Measurements from ENCODE around the gene ZNF354C. TPM values are rescaled to one million over a fixed set of nuclear protein-coding genes. Genes with fewer than 3 reads are reported as not detected.

ZNF354C gene
- total and polyA plus RNA-seq, 7 donors: 0.23 to 12.1 (median 7.7) TPM

DNA sequence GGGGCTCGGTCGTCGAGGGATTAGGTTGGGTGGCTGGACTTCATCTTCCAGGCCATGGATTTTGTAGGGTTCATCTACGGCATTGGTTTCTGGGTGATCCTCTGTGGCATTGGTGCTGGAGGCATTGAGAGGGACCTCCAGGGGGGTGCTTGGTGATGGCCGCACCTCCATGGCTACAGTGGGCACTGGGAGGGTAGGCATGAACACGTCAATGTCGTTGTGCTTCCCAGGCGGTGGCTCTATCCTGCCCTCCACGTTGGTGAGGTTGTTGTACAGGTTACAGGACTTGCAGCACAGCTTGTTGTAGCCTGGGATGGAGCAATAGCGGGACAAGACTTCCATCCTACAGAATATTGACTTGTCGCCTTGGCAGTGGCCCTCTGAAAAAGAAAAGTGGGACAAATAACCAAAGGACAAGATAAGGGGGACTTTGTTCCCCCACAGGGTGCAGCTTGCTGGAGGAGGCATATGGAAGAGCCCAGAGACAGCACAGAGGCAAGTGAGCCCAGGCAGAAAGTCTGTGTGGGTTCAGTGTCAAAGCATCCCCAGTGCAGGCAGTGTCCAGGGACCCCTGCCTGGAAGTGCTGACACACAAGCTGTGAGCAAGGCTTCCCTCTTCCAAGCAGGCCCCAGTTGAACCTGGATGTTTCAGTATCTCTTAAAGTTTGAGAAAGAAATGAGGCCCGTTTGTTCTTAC lies 53.9 kb downstream of the ZNF354C start:
- H3K9me3 ChIP-seq: peaks cover 7 to 36% (median 13%) of the 10 kb centered on the region in 4 donors
- H3K36me3 ChIP-seq: peaks cover 0 to 13% (median 7%) of the 10 kb centered on the region in 4 donors
- DNase-seq: peak; percentile 19
- TF ChIP-seq POLR2A (IDR thresholded peaks at IDR 0.05) (no peak), EP300 (IDR thresholded peaks at IDR 0.05) (no peak), POLR2AphosphoS5 (IDR thresholded peaks at IDR 0.05) (no peak)
- TF ChIP-seq, protein P1, sequence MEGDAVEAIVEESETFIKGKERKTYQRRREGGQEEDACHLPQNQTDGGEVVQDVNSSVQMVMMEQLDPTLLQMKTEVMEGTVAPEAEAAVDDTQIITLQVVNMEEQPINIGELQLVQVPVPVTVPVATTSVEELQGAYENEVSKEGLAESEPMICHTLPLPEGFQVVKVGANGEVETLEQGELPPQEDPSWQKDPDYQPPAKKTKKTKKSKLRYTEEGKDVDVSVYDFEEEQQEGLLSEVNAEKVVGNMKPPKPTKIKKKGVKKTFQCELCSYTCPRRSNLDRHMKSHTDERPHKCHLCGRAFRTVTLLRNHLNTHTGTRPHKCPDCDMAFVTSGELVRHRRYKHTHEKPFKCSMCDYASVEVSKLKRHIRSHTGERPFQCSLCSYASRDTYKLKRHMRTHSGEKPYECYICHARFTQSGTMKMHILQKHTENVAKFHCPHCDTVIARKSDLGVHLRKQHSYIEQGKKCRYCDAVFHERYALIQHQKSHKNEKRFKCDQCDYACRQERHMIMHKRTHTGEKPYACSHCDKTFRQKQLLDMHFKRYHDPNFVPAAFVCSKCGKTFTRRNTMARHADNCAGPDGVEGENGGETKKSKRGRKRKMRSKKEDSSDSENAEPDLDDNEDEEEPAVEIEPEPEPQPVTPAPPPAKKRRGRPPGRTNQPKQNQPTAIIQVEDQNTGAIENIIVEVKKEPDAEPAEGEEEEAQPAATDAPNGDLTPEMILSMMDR (IDR thresholded peaks at IDR 0.05): no peak
- WGBS, 2 donors: 86 to 90% methylated on average over 12 of the region's 12 CpGs
- H3K4me1 ChIP-seq: no peaks in the 10 kb centered on the region
- intact Hi-C loops (cut with DNase I): no loop called here
- H3K27ac ChIP-seq: no peak overlapping the region
- H3K4me3 ChIP-seq: no peak overlapping the region
- H3K27me3 ChIP-seq: no peaks in the 10 kb centered on the region

DNA sequence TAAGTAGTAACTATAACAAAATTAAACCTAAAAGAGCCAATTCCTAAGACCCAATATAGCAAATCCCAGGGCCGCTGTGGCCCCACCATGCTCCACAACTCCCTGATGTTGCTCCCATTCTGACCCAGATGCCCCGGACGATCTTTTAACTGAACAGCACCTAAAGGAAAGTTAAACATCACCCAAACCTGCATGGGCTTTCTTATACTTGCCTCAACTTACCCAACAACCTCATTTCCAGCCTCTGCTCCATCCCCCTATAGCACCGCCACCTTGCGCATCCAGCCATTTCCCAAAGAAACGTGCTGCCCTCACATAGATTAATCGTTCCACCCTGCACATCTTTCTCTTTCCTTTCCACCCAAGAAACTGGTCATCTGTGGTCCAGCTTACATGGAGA lies 54.6 kb downstream of the ZNF354C start:
- no peak overlapping the region for H3K4me3 ChIP-seq
- no peak overlapping the region for H3K27ac ChIP-seq
- WGBS, 2 donors: 92 to 95% methylated on average over 7 of the region's 7 CpGs
- H3K9me3 ChIP-seq: peaks cover 7 to 36% (median 13%) of the 10 kb centered on the region in 4 donors
- peaks cover 0 to 13% (median 7%) of the 10 kb centered on the region in 4 donors for H3K36me3 ChIP-seq
- H3K27me3 ChIP-seq: no peaks in the 10 kb centered on the region
- intact Hi-C loops (cut with DNase I): no loop called here
- no peak for DNase-seq
- TF ChIP-seq POLR2AphosphoS5 (IDR thresholded peaks at IDR 0.05): no peak
- no peak for TF ChIP-seq POLR2A (IDR thresholded peaks at IDR 0.05)
- no peak for TF ChIP-seq EP300 (IDR thresholded peaks at IDR 0.05)
- TF ChIP-seq, protein P1 (IDR thresholded peaks at IDR 0.05): no peak
- no peaks in the 10 kb centered on the region for H3K4me1 ChIP-seq

DNA sequence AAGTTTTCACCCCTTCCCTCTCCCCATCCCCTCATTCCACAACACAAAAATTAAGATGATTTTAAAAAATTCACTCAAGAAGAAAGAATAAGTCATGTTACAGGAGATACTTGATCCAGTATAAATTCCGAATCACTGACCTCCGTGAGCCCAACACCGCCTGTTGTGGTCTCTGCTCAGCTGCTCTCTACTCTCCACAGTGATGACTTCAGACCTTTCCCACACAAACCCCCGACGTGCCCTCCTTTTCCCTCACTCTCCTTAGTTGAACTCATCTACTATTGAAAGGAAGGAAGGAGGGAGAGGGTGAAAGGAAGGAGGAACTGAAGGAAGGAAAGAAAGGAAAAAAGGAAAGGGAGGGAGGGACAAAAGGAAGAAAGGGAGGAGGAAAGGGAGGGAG lies 55.1 kb downstream of the ZNF354C start:
- 85 to 89% methylated on average over 5 of the region's 5 CpGs for WGBS, 2 donors
- Histone ChIP-seq H3K36me3 (peaks cover 0 to 13% (median 7%) of the 10 kb centered on the region in 4 donors), H3K4me3 (no peak overlapping the region), H3K27me3 (no peaks in the 10 kb centered on the region), H3K9me3 (peaks cover 7 to 34% (median 13%) of the 10 kb centered on the region in 4 donors), H3K27ac (no peak overlapping the region), H3K4me1 (no peaks in the 10 kb centered on the region)
- intact Hi-C loops (cut with DNase I): no loop called here
- peak; percentile 21 for DNase-seq
- TF ChIP-seq, protein P1 (IDR thresholded peaks at IDR 0.05): no peak
- TF ChIP-seq POLR2AphosphoS5 (IDR thresholded peaks at IDR 0.05): no peak
- no peak for TF ChIP-seq POLR2A (IDR thresholded peaks at IDR 0.05)
- TF ChIP-seq EP300 (IDR thresholded peaks at IDR 0.05): no peak

DNA sequence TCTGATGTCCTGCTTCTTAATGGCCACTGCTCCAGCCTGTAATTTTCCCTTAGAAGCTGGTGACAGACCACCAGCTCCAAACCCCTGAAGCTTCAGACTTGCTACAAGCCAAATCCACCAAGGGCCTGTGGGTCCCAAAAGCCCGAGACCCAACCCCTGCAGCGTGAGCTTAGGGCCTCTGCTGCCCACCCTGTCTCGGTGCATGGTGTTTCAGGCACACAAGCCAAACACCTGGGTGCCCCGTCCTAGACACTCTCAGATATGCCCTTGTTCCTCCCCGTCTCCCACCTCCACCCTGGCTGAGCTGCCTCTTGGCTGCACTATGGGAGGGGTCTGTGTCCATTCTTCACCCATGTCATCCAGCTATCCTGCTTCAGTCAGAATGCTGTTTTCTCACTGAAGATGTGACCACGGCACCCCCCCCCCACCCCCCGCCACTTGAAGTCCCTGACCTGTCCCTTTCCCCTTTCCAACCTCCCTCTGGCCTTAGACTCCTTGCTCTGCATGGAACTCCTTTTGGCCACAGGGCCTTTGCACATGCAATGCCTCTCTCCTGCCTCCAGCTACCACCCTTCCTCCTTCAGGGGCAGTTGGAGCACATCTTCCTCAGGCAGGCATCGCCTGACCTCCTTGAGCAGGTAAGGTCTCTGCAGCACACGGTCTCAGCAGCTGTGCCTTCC lies 55.8 kb downstream of the ZNF354C start:
- TF ChIP-seq, protein P1 (IDR thresholded peaks at IDR 0.05): no peak
- TF ChIP-seq POLR2A (IDR thresholded peaks at IDR 0.05): no peak
- TF ChIP-seq EP300 (IDR thresholded peaks at IDR 0.05): no peak
- TF ChIP-seq POLR2AphosphoS5 (IDR thresholded peaks at IDR 0.05): no peak
- H3K27ac ChIP-seq: no peak overlapping the region
- peaks cover 3 to 28% (median 13%) of the 10 kb centered on the region in 4 donors for H3K9me3 ChIP-seq
- 89 to 92% methylated on average over 9 of the region's 9 CpGs for WGBS, 2 donors
- intact Hi-C loops (cut with DNase I): no loop called here
- peak; percentile 27 for DNase-seq
- H3K36me3 ChIP-seq: peaks cover 0 to 13% (median 7%) of the 10 kb centered on the region in 4 donors
- H3K27me3 ChIP-seq: no peaks in the 10 kb centered on the region
- H3K4me1 ChIP-seq: no peaks in the 10 kb centered on the region
- H3K4me3 ChIP-seq: no peak overlapping the region
